Mammary epithelial cell (primary cell): ENCODE results near the gene DTL.

ENCODE experiments used
- EZH2 ChIP-seq: IDR thresholded peaks from 2 replicates; pipeline ENCODE4 v1.6.1; 2012; ENCODE audit warnings: low read length, inconsistent platforms, borderline replicate concordance
- TF ChIP-seq, protein P1 (sequence below), 2 donors: IDR thresholded peaks in 1 of 2; conservative IDR thresholded peaks in 1 of 2; 2 replicates each; pipeline ENCODE4 v1.5.1; 2011 to 2012; ENCODE audit warnings: inconsistent platforms in 2 of 2, low read length in 2 of 2, mild to moderate bottlenecking in 2 of 2, control low read depth in 1 of 2, low read depth in 1 of 2; ENCODE audit not compliant: insufficient read depth in 1 of 2; ENCODE audit errors: extremely low read depth in 1 of 2

DNA sequence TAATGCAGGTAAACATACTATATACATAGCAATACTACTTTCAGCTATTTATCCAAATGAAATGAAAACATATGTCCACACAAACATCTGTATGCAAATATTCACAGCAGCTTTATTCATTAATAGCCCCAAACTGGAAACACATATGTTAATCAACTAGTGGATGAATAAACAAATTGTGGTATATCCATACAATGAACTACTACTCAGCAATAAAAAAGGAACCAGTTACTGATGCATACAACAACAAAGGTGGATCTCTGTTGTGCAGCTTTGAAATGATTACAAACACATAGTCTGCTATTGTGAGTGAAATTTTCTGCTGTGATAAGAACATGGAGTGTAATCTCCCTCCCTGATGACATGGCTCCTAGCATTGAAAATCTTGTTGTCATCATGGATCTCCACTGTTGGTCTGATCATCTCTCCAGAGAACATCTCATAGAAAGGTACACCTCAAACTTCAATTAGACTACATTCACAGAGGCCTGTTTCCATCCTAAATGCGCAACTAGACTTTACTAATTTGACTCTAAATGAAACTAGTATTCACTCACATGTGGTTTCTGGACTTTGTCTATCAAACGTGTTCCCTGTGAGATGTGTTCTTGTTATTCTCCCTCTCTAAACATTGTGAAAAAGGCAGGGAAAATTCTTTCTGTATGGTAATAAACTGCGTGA is 10.9 kb upstream of the DTL start:
- TF ChIP-seq, protein P1, sequence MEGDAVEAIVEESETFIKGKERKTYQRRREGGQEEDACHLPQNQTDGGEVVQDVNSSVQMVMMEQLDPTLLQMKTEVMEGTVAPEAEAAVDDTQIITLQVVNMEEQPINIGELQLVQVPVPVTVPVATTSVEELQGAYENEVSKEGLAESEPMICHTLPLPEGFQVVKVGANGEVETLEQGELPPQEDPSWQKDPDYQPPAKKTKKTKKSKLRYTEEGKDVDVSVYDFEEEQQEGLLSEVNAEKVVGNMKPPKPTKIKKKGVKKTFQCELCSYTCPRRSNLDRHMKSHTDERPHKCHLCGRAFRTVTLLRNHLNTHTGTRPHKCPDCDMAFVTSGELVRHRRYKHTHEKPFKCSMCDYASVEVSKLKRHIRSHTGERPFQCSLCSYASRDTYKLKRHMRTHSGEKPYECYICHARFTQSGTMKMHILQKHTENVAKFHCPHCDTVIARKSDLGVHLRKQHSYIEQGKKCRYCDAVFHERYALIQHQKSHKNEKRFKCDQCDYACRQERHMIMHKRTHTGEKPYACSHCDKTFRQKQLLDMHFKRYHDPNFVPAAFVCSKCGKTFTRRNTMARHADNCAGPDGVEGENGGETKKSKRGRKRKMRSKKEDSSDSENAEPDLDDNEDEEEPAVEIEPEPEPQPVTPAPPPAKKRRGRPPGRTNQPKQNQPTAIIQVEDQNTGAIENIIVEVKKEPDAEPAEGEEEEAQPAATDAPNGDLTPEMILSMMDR (conservative IDR thresholded peaks at IDR 0.05 in 1 of 2, IDR thresholded peaks at IDR 0.05 in 1 of 2; ENCODE audit: extremely low read depth in 1 of 2, insufficient read depth in 1 of 2, low read depth in 1 of 2, low read length in 2 of 2): no peak
- no peak for TF ChIP-seq EZH2
